Measurements from ENCODE around the gene PLOD1.

GRCh38 chr1:11938722-11939526 is 4.4 kb downstream of the PLOD1 start:
- no peak for TF ChIP-seq POLR2A (IDR thresholded peaks at IDR 0.05)
- TF ChIP-seq CTCF (IDR thresholded peaks at IDR 0.05), result no peak

Data from transverse colon (tissue), 3 donors.